ENCODE results near the gene CRIP2.

CRIP2 gene

DNA sequence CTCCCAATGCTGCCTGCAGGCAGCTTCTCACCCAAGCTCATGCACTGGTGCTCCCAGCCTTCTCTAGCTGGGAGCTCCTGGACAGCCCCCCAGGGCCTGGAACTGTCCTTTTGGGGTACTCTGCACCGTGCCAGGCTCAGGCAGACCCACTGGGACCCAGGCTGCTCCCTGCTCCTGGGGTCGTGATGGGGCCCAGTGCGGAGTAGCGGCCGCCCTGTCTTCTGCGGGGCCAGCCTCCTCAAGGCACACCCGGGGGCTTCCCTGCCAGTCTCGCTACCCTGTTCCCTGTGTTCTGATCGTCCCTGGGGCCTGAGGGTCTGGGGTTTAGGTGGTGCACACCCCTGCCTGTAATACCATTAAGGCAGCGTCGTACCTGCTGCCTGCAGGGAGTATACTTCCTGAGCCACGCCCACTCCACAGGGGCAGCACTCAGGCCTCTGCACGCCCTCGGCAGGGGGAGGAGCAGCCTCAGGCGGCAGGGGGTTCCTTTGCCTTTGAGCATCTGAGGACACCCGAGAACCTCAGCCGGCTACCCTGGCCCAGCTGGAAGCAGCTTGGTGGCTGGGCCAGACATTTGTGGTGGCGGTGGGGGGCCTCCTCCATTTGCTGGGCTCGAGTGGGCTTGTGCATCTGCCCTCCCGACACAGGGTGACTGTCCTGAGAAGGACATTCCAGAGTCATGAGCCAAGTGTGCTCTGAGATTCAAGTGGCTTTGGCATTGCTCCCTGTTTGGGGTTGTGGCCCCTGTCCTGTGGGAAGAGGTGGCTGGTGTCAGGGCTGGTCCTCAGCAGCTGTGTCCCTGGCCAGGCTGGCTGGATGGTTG, 9.2 kb upstream of the CRIP2 start:
- no peak for DNase-seq

GRCh38 chr14:105466531-105467248, 7.9 kb upstream of the CRIP2 start:
- DNase-seq = no peak

DNA sequence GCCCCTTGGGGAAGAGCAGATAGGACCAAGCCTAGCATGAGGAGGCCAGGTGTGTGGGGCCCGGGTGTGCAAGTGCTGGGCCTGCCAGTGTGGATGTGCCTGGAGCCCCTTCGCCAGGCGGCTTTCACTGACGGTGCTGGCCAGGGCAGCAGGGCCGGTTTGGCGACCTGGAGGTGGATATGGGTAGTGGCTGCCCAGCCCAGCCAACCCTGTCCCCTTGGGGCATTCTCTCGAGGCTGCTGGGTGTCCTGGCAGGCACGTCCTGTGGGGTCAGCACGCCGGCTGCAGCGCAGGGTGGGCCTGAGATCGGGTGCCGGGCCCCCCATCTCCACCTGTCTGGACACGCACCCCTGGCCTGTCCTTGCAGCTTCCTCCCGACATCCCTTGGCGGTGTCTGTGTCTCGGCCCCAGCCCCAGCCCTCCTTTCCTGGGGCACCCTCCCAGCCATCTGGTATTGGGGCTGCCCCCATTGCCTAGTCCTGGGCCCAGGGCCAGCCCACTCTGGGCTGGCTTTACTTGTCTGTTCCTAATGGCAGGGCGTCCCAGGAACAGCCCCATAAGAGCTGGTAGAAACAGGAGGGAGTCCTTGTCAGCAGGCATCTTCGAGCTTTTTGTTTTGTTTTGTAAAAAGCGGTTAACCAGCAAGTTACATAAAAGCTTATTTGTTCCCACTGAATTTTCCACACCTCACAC, 7.2 kb upstream of the CRIP2 start:
- DNase-seq = no peak

DNA sequence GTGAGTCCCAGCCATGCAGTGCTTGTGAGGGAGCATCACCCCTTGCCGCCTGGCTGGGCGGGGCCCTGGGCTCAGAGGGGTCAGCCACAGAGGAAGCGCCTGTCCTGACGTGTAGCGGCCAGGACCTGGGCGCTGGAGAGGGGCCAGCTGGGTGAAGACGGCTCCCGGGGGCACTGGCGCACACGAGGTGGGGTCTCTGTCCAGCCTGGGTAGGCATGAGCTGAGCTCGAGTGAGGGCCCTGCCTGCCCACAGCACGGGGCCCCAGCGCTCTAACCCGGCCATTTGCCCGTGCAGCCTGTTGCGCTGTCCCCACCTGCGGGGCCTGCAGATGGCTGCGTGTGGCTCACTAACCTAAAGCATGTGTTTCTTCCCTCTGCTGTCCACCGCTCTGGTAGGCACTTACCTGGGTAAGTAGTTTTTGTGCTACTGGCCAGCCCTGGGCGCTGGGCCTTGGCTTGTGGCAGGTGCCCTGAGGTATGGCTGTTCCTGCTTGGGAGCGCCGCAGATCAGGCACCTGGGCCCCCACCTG, 6.6 kb upstream of the CRIP2 start:
- no peak for DNase-seq

GRCh38 chr14:105468621-105469241, 5.9 kb upstream of the CRIP2 start:
- DNase-seq = no peak

- DNase-seq = no peak
These were observed 4.9 kb upstream of the CRIP2 start for GRCh38 chr14:105469456-105470349.

GRCh38 chr14:105470350-105471296, 4.0 kb upstream of the CRIP2 start:
- no peak for DNase-seq

GRCh38 chr14:105471297-105471821, 3.3 kb upstream of the CRIP2 start:
- DNase-seq = no peak

DNA sequence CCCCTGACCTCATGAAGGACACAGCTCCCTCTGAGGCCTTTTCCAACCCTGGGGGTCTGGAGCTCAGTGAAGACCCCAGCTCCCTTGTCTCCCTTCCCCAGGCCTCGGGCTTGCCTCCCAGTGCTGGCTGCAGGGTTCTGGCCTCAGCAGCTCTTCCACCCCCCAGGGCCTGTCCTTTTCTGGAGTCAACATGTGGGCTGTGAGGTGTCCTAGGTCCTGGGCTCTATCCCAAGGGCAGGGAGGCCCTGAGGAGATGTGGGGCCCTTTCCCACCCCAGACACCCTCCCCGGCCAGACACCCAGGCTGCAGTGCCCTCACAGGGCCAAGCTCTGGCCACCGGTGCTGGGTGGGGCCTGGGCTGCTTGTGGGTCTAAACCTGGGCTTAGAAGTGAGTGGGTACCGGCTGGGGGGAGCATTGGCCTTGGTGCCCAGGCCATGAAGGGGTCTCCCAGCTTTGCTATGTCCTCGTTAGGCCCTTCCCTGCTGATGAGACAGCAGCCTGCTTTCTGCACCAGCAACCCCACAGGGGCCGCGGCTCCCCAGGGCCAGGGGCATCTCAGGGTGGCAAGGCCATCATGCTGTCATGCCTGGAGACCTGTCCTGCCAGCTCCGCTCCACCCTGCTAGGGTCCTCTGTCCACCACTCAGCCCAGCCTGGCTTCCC, 2.7 kb upstream of the CRIP2 start:
- DNase-seq = no peak

DNA sequence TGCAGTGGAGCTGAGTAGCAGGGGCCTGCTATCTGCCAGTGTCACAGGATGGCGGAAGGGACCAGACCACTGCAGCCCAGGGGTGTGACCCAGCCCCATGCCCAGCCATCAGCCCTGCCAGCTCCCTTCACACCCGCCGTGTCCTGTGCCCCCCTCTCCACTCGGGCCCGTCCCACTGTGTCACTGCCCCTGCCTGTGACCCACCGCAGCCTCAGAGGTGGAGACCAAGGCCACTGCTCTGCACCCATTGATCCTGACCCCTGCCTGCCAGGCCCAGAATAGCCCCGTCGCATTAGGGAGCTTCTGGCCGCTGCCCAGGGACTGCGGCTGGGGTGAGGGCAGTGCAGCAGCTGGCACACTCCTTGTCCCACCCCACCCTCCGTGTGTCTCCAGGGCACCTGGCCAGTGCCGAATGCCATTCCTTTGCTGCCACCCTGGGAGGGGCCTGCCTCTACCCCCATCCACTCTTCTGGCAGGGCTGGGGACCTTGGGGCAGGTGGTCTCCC, 2.1 kb upstream of the CRIP2 start:
- no peak for DNase-seq

GRCh38 chr14:105473033-105473676, 1.5 kb upstream of the CRIP2 start:
- no peak for DNase-seq

DNA sequence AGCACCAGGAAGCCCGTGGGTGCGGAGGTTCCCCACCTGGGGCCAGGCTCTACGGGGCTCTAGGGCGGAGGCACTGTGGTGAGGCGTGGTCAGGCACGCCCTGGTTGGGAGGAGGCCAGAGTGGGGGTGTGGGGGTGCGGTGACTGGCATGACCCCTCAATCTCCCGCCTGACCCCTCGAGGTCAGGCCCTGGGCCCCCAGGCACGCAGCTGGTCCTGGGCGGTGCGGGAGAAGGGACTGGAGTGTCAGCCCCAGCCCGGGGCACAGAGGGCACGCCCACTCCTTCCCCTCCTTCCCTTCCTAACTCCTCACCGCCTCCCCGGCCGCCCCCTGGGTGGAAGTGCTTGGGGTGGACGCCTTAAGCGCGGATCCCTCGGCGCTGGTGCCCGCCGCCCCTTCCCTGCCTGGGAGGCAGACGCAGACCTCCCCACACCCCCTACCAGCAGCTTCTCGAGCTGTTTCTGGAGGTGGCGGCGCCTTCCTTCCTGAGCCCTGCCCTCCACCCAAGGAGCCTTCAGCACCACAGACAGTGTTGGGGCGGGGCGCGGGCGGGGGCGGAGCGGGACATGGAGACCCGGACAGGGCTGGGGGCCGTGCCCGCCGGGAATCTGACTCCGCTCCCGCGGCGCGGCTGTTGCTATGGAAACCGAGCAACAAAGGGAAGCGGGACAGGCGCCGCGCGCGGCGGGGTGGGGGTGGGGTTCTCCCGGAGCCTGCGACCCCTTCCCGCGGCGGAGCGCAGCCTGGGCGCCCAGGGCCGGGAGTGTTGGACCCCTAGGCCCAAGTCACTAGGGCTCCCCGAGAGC, 741 bp upstream of the CRIP2 start:
- DNase-seq = peak; percentile 74

- no peak for DNase-seq
These were observed 862 bp downstream of the CRIP2 start for GRCh38 chr14:105475269-105476096.

DNA sequence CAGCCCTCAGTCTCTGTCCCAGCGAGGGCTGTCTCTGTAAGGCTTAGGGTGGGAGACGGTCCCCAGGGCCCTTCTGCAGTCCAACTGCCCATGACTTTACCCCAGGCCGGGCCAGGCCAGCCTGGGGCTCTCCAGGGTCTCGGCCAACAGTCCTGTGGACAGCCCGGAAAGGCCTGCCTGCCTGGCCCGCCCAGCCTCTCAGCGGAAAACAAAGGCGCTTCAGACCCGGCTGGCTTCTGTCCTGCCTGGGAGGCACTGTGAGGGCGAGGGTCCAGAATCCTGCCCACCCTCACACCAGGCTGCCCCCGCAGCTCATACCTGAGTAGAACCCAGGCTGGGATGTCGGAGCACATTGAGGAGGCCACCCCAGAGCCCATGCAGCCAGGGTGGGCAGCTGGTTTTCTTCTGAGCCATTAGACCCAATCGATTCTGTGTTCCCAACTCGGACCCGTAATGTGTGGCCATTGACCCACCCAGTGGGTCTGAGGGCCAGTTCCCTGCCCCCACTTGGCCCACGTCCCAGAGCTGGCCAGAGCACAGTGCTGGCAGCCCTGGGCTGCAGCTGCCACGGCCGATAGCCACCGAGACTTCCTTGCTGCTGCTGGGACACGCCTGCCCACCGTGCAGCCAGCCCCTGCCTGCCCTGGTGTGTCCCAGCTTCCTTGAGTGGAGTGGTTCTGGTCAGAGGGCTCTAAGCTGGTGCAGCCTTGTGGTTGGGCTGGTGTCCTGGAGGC, 1.6 kb downstream of the CRIP2 start:
- DNase-seq = no peak

GRCh38 chr14:105476831-105477659, 2.4 kb downstream of the CRIP2 start:
- DNase-seq = no peak
